ENCODE measurements around the gene ST6GAL1. TPM values are rescaled to one million over a fixed set of nuclear protein-coding genes. Genes with fewer than 3 reads are reported as not detected.

ST6GAL1 gene
- polyA plus RNA-seq, 1 of the 3 experiments (the other 2 are of a cell fraction): 3.9 TPM

DNA sequence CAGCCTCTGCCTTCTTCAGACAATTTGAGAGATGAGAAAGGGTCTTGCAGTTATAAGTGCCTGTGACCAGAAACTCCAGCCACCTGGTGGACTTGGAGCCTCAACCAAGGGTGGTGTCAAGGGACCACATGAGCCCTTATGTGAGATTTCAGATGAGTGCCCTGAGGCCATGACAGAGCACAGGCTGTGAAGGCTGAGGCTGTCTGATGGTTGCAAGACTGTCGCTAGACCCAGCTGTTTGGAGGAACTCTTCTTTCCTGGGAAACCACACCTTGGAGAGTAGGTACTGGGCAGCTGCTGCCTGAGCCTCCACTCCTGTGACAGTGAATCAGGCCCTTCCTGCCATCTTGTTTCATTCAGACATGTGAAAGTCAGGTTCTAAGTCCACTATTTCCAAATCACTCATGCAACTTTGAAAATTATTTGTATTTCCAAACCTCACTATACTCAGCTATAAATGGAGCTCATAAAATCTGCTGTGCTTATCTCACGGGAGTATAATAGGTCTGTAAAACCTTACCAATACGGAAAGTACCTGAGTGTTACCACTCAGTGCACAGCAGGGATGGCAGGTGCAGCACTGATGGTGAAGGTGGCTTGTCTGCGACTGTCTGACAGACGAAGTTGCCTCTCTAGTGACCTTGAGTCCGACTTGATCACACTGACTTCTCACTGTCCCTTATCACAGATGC lies 109.5 kb downstream of the ST6GAL1 start (continued):
- TF ChIP-seq USF1 (IDR thresholded peaks at IDR 0.05; ENCODE audit: borderline replicate concordance, low read depth) (no peak), ELF1 (IDR thresholded peaks at IDR 0.05) (no peak), SIN3A (IDR thresholded peaks at IDR 0.05; ENCODE audit: borderline replicate concordance, low read depth, low read length) (no peak), RXRA (IDR thresholded peaks at IDR 0.05; ENCODE audit: borderline replicate concordance, low read depth) (no peak), NRF1 (IDR thresholded peaks at IDR 0.05; ENCODE audit: low read depth, low read length) (no peak), RFX5 (IDR thresholded peaks at IDR 0.05; ENCODE audit: low read length) (no peak), TCF12 (IDR thresholded peaks at IDR 0.05) (no peak), EZH2phosphoT487 (IDR thresholded peaks at IDR 0.05; ENCODE audit: borderline replicate concordance, low read depth) (no peak), SMC3 (IDR thresholded peaks at IDR 0.05; ENCODE audit: low read depth, low read length) (no peak), CHD2 (IDR thresholded peaks at IDR 0.05; ENCODE audit: low read length, partially characterized antibody) (no peak)
- TF ChIP-seq, protein P1, sequence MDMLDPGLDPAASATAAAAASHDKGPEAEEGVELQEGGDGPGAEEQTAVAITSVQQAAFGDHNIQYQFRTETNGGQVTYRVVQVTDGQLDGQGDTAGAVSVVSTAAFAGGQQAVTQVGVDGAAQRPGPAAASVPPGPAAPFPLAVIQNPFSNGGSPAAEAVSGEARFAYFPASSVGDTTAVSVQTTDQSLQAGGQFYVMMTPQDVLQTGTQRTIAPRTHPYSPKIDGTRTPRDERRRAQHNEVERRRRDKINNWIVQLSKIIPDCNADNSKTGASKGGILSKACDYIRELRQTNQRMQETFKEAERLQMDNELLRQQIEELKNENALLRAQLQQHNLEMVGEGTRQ (IDR thresholded peaks at IDR 0.05; ENCODE audit: borderline replicate concordance, low read depth, low read length): no peak
- TF ChIP-seq, protein P2, sequence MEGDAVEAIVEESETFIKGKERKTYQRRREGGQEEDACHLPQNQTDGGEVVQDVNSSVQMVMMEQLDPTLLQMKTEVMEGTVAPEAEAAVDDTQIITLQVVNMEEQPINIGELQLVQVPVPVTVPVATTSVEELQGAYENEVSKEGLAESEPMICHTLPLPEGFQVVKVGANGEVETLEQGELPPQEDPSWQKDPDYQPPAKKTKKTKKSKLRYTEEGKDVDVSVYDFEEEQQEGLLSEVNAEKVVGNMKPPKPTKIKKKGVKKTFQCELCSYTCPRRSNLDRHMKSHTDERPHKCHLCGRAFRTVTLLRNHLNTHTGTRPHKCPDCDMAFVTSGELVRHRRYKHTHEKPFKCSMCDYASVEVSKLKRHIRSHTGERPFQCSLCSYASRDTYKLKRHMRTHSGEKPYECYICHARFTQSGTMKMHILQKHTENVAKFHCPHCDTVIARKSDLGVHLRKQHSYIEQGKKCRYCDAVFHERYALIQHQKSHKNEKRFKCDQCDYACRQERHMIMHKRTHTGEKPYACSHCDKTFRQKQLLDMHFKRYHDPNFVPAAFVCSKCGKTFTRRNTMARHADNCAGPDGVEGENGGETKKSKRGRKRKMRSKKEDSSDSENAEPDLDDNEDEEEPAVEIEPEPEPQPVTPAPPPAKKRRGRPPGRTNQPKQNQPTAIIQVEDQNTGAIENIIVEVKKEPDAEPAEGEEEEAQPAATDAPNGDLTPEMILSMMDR (IDR thresholded peaks at IDR 0.05): no peak

- no peak overlapping the region for H3K4me3 ChIP-seq (ENCODE audit: low read depth in 2 of 2, low read length in 1 of 2)
- no peak overlapping the region for H3K4me2 ChIP-seq
- no peaks in the 10 kb centered on the region for H3K9me2 ChIP-seq
- H3K27ac ChIP-seq (ENCODE audit: low read depth in 2 of 2, low read length in 1 of 2): no peak overlapping the region
- ChIA-PET CTCF (no interaction called here), POLR2A (no interaction called here)
- H2AFZ ChIP-seq (ENCODE audit: low read depth): no peak overlapping the region
- 0 out of 2 replicates have a peak, but pooled peaks have one; percentile 15 for TF ChIP-seq TCF12 (IDR thresholded peaks at IDR 0.05)
- no peak for TF ChIP-seq SMC3 (IDR thresholded peaks at IDR 0.05; ENCODE audit: low read depth, low read length)
- H3K27me3 ChIP-seq (ENCODE audit: insufficient read depth): no peaks in the 10 kb centered on the region
- no peaks in the 10 kb centered on the region for H4K20me1 ChIP-seq (ENCODE audit: insufficient read depth)
- no peaks in the 10 kb centered on the region for H3K36me3 ChIP-seq (replicated peaks in 1 of 2; ENCODE audit: control insufficient read depth in 1 of 2, insufficient read depth in 2 of 2, low read length in 1 of 2)
- no peak for DNase-seq
- no peaks in the 10 kb centered on the region for H3K9me3 ChIP-seq
- H3K79me2 ChIP-seq (ENCODE audit: insufficient read depth): no peaks in the 10 kb centered on the region
- peaks cover 0 to 13% of the 10 kb centered on the region in 2 experiments; a peak in 1 of 4 replicates for H3K4me1 ChIP-seq (ENCODE audit: control insufficient read depth in 1 of 2, insufficient read depth in 2 of 2, low read depth in 1 of 2, low read length in 1 of 2)
- 71% methylated on average over 5 of the region's 5 CpGs for WGBS (ENCODE audit: low lambda C conversion rate)
- no peaks in the 10 kb centered on the region for H3F3A ChIP-seq (replicated peaks; ENCODE audit: insufficient read depth)
- no peak overlapping the region for H3K9ac ChIP-seq
Observed at GRCh38 chr3:187040516-187041361, 110.4 kb downstream of the ST6GAL1 start.

All from SK-N-SH (cell line).